ENCODE measurements around the gene PICALM. TPM values are rescaled to one million over a fixed set of nuclear protein-coding genes. Genes with fewer than 3 reads are reported as not detected.

Gene PICALM
- total RNA-seq, 1 experiment from 2014 or later, result 132 TPM

- H3K36me3 ChIP-seq, result no peaks in the 10 kb centered on the region
- no peaks in the 10 kb centered on the region for H3K27me3 ChIP-seq (replicated peaks)
- no peak overlapping the region for H3K27ac ChIP-seq
- H3K9me3 ChIP-seq (replicated peaks), result no peaks in the 10 kb centered on the region
- H3K4me1 ChIP-seq (replicated peaks), result no peaks in the 10 kb centered on the region; the same call in 1 of the 2 replicates
- no peak overlapping the region for H3K4me3 ChIP-seq
- DNase-seq (ENCODE audit: low read depth in 1 of 2, low spot score in 2 of 2), result no peak
Measured at GRCh38 chr11:86052693-86053641, 15.9 kb downstream of the PICALM start.

GRCh38 chr11:86050196-86050709, 18.6 kb downstream of the PICALM start:
- no peak for DNase-seq (ENCODE audit: low read depth in 1 of 2, low spot score in 2 of 2)
- no peaks in the 10 kb centered on the region for H3K9me3 ChIP-seq (replicated peaks)
- H3K27me3 ChIP-seq (replicated peaks), result no peaks in the 10 kb centered on the region
- H3K4me3 ChIP-seq, result no peak overlapping the region
- H3K36me3 ChIP-seq, result no peaks in the 10 kb centered on the region
- no peak overlapping the region for H3K27ac ChIP-seq
- H3K4me1 ChIP-seq (replicated peaks), result no peaks in the 10 kb centered on the region; the same call in 1 of the 2 replicates

GRCh38 chr11:86047275-86047991, 21.5 kb downstream of the PICALM start:
- Histone ChIP-seq H3K27ac (no peak overlapping the region), H3K4me1 (replicated peaks) (peaks cover 8% of the 10 kb centered on the region), H3K9me3 (replicated peaks) (no peaks in the 10 kb centered on the region), H3K4me3 (no peak overlapping the region), H3K27me3 (replicated peaks) (no peaks in the 10 kb centered on the region), H3K36me3 (no peaks in the 10 kb centered on the region)
- no peak for DNase-seq (ENCODE audit: low read depth in 1 of 2, low spot score in 2 of 2)

- no peak overlapping the region for H3K4me3 ChIP-seq
- no peak for DNase-seq (ENCODE audit: low read depth in 1 of 2, low spot score in 2 of 2)
- H3K27me3 ChIP-seq (replicated peaks), result no peaks in the 10 kb centered on the region
- no peaks in the 10 kb centered on the region for H3K36me3 ChIP-seq
- H3K27ac ChIP-seq, result no peak overlapping the region
- peaks cover 19% of the 10 kb centered on the region for H3K4me1 ChIP-seq (replicated peaks)
- H3K9me3 ChIP-seq (replicated peaks), result no peaks in the 10 kb centered on the region
Measured at GRCh38 chr11:86046116-86046515, 22.8 kb downstream of the PICALM start.

- H3K36me3 ChIP-seq, result no peaks in the 10 kb centered on the region
- DNase-seq (ENCODE audit: low read depth in 1 of 2, low spot score in 2 of 2), result no peak
- H3K4me1 ChIP-seq (replicated peaks), result peaks cover 24% of the 10 kb centered on the region
- H3K27me3 ChIP-seq (replicated peaks), result no peaks in the 10 kb centered on the region
- H3K4me3 ChIP-seq, result no peak overlapping the region
- no peaks in the 10 kb centered on the region for H3K9me3 ChIP-seq (replicated peaks)
- no peak overlapping the region for H3K27ac ChIP-seq
Measured at GRCh38 chr11:86043765-86044503, 24.9 kb downstream of the PICALM start.

GRCh38 chr11:86041975-86042378, 26.9 kb downstream of the PICALM start:
- peak; percentile 67 to 83 for DNase-seq (ENCODE audit: low read depth in 1 of 2, low spot score in 2 of 2)
- Histone ChIP-seq H3K27me3 (replicated peaks) (no peaks in the 10 kb centered on the region), H3K4me3 (no peak overlapping the region), H3K9me3 (replicated peaks) (no peaks in the 10 kb centered on the region), H3K4me1 (replicated peaks) (peaks cover 24% of the 10 kb centered on the region), H3K27ac (0 out of 2 replicates have a peak overlapping the region, but pooled peaks have one; percentile 14), H3K36me3 (no peaks in the 10 kb centered on the region)

GRCh38 chr11:86040919-86041850, 27.7 kb downstream of the PICALM start:
- Histone ChIP-seq H3K27ac (0 out of 2 replicates have a peak overlapping the region, but pooled peaks have one; percentile 14), H3K36me3 (no peaks in the 10 kb centered on the region), H3K27me3 (replicated peaks) (no peaks in the 10 kb centered on the region), H3K4me1 (replicated peaks) (peaks cover 24% of the 10 kb centered on the region), H3K4me3 (no peak overlapping the region), H3K9me3 (replicated peaks) (no peaks in the 10 kb centered on the region)
- DNase-seq (ENCODE audit: low read depth in 1 of 2, low spot score in 2 of 2), result no peak

GRCh38 chr11:86039094-86039493, 29.8 kb downstream of the PICALM start:
- no peaks in the 10 kb centered on the region for H3K9me3 ChIP-seq (replicated peaks)
- H3K27me3 ChIP-seq (replicated peaks), result no peaks in the 10 kb centered on the region
- H3K4me1 ChIP-seq (replicated peaks), result peaks cover 23% of the 10 kb centered on the region
- H3K36me3 ChIP-seq, result no peaks in the 10 kb centered on the region
- no peak overlapping the region for H3K27ac ChIP-seq
- no peak for DNase-seq (ENCODE audit: low read depth in 1 of 2, low spot score in 2 of 2)
- no peak overlapping the region for H3K4me3 ChIP-seq

- Histone ChIP-seq H3K36me3 (no peaks in the 10 kb centered on the region), H3K27me3 (replicated peaks) (no peaks in the 10 kb centered on the region), H3K4me1 (replicated peaks) (peaks cover 18% of the 10 kb centered on the region), H3K27ac (no peak overlapping the region), H3K9me3 (replicated peaks) (no peaks in the 10 kb centered on the region), H3K4me3 (no peak overlapping the region)
- no peak for DNase-seq (ENCODE audit: low read depth in 1 of 2, low spot score in 2 of 2)
Measured at GRCh38 chr11:86037743-86038142, 31.1 kb downstream of the PICALM start.

- H3K9me3 ChIP-seq (replicated peaks), result no peaks in the 10 kb centered on the region
- DNase-seq (ENCODE audit: low read depth in 1 of 2, low spot score in 2 of 2), result no peak
- no peaks in the 10 kb centered on the region for H3K27me3 ChIP-seq (replicated peaks)
- no peak overlapping the region for H3K27ac ChIP-seq
- H3K4me1 ChIP-seq (replicated peaks), result peaks cover 4% of the 10 kb centered on the region
- no peak overlapping the region for H3K4me3 ChIP-seq
- peaks cover 6% of the 10 kb centered on the region for H3K36me3 ChIP-seq
Measured at GRCh38 chr11:86035920-86036319, 33.0 kb downstream of the PICALM start.

- no peaks in the 10 kb centered on the region for H3K9me3 ChIP-seq (replicated peaks)
- no peak overlapping the region for H3K4me3 ChIP-seq
- no peaks in the 10 kb centered on the region for H3K27me3 ChIP-seq (replicated peaks)
- no peak overlapping the region for H3K27ac ChIP-seq
- H3K4me1 ChIP-seq (replicated peaks), result no peaks in the 10 kb centered on the region
- peaks cover 14% of the 10 kb centered on the region for H3K36me3 ChIP-seq
- no peak for DNase-seq (ENCODE audit: low read depth in 1 of 2, low spot score in 2 of 2)
Measured at GRCh38 chr11:86035164-86035563, 33.7 kb downstream of the PICALM start.

GRCh38 chr11:86034710-86035109, 34.2 kb downstream of the PICALM start:
- no peak overlapping the region for H3K4me3 ChIP-seq
- H3K36me3 ChIP-seq, result peaks cover 15% of the 10 kb centered on the region
- H3K9me3 ChIP-seq (replicated peaks), result no peaks in the 10 kb centered on the region
- DNase-seq (ENCODE audit: low read depth in 1 of 2, low spot score in 2 of 2), result no peak
- H3K27me3 ChIP-seq (replicated peaks), result no peaks in the 10 kb centered on the region
- no peak overlapping the region for H3K27ac ChIP-seq
- H3K4me1 ChIP-seq (replicated peaks), result no peaks in the 10 kb centered on the region
